ENCODE data around the gene TBC1D5. TPM values are rescaled to one million over a fixed set of nuclear protein-coding genes. Genes with fewer than 3 reads are reported as not detected.
"Not testable (repeated sequence)": the region's sequence is repeated elsewhere in the genome, so short reads cannot be mapped to it uniquely, and the experiment has no call there.

The TBC1D5 gene
- total RNA-seq, 1 donor from 2014 or later = 32.1 TPM

DNA sequence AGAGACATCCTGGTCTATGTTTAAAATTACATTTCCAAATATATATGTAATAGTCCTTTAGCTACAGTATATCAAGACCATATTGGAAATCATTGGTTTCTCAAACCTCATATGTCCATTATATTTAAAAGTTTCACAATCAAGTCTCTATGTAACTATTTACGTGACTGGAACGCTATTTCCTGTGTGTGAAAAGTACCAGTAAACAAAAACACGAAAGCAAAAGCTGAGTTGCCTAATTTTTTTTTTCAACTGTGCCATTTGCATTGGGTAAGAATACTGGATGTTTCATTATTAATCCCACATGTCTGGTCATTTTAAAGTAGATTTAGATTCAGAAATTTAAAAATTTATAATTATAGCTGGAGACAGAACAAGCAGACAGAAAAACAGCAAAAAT is 381.4 kb downstream of the TBC1D5 start:
- TF ChIP-seq, protein P1, sequence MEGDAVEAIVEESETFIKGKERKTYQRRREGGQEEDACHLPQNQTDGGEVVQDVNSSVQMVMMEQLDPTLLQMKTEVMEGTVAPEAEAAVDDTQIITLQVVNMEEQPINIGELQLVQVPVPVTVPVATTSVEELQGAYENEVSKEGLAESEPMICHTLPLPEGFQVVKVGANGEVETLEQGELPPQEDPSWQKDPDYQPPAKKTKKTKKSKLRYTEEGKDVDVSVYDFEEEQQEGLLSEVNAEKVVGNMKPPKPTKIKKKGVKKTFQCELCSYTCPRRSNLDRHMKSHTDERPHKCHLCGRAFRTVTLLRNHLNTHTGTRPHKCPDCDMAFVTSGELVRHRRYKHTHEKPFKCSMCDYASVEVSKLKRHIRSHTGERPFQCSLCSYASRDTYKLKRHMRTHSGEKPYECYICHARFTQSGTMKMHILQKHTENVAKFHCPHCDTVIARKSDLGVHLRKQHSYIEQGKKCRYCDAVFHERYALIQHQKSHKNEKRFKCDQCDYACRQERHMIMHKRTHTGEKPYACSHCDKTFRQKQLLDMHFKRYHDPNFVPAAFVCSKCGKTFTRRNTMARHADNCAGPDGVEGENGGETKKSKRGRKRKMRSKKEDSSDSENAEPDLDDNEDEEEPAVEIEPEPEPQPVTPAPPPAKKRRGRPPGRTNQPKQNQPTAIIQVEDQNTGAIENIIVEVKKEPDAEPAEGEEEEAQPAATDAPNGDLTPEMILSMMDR (conservative IDR thresholded peaks at IDR 0.05; ENCODE audit: low read depth, low read length) = no peak
- no peak overlapping the region for H3K4me3 ChIP-seq (ENCODE audit: low read depth, low read length)
- no peak for DNase-seq (ENCODE audit: low read depth)

DNA sequence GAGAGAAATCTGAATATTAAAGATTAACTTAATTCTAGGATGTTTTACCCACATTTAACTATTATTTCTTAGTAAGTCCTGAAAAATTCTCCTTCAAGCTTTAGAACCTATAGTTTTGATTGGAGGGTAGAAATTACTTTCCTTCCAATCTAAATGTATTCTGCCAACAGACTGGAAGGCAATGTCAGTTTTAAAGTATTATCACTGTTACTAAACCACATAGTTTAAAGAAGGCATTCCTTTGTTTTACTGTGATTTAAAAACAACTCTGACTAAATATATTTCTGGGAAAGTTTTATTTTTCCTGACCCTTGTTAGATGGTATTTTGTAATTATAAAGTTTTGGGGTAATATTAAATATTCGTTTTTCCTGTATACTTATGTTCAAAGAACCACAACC is 382.5 kb downstream of the TBC1D5 start:
- TF ChIP-seq, protein P1 (conservative IDR thresholded peaks at IDR 0.05; ENCODE audit: low read depth, low read length) = no peak
- no peak overlapping the region for H3K4me3 ChIP-seq (ENCODE audit: low read depth, low read length)
- no peak for DNase-seq (ENCODE audit: low read depth)

DNA sequence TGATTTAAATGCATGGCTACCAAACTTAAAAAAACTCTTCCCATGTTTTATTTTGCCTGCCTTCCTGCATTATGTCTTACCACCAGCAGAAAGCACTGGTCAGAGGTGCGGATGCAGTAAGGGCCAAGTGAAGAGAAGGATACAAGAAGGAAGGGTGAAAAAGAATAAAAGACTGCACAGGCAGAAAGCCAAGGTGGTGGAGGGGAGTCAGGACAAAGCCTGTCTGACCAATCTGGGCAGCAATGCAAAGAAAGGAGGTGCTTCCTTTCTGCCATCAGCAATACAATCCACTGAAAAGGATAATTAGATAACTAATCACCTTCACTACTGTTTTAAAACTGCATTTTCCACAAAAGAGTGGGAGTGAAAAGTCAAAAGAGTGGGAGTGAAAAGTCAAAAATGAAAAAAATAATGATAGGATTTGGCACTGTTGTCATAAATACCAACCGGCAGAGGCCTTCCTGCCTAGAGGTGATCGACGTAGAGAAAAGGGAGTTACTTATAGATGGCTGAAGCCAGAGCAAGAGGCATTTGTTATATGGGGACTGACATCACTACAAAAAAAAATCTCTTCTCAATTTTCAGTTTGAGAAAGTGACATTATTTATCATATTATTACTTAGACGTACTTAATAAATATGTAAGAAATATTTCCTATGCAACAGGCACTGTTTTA is 385.3 kb downstream of the TBC1D5 start:
- H3K4me3 ChIP-seq (ENCODE audit: low read depth, low read length) = no peak overlapping the region
- no peak for DNase-seq (ENCODE audit: low read depth)
- TF ChIP-seq, protein P1 (conservative IDR thresholded peaks at IDR 0.05; ENCODE audit: low read depth, low read length) = no peak

DNA sequence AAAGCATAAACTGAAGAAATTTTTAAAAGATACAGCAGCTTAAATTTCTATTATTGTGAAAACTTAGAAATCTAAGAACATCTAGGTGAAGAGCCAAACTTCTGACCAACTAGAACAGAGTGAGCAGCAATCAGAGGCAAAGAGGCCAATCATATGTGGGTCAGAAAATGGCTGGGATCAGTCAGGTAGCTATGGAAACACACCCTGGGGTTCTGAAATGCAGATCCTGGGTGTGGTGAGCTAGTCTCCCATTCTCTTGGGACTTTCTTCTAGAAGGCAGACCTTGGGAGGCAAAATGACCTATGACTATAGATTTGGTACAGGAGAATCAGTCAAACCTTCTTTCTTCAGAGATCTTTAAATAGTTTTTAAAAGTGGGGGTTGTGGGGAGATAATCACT is 385.8 kb downstream of the TBC1D5 start:
- DNase-seq (ENCODE audit: low read depth) = no peak
- no peak overlapping the region for H3K4me3 ChIP-seq (ENCODE audit: low read depth, low read length)
- TF ChIP-seq, protein P1 (conservative IDR thresholded peaks at IDR 0.05; ENCODE audit: low read depth, low read length) = no peak

DNA sequence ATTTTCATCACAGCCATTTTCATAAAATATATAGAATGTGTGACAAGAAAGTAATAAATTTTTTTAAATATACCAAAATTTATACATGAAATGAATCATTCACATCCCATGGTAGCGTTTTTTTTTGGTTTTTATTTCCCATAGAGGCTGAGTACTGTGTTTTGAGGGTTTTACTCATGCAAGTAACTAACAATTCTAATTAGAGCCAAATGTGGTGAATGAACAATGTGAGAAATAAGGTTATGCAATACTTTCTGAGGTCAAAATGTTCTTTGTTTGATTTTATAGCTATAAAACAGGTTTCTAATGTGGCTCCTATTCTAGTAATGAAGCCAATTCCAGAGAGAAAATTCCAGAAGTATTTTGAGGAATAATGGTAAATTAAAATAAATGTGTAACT is 386.8 kb downstream of the TBC1D5 start:
- peak; percentile 16 for DNase-seq (ENCODE audit: low read depth)
- TF ChIP-seq, protein P1 (conservative IDR thresholded peaks at IDR 0.05; ENCODE audit: low read depth, low read length) = no peak
- H3K4me3 ChIP-seq (ENCODE audit: low read depth, low read length) = no peak overlapping the region

DNA sequence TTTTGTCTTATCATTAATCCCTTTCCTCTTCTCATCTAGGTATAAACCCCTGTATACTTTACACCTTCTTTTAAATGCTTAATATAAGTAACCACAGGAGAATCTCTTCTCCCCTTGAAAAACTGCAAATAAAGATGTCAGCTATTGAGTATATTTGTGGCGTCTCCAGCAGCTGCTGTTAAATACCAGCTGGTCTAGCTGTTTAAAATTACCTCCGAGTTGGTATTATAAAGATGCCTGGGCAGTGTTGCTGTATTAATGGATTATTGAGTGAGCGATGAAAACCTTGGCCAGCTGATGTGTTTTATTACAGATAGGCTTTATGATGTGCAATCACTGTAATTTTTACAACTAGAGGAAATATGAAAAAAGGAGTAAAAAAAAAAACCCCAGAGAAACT is 388.1 kb downstream of the TBC1D5 start:
- H3K4me3 ChIP-seq (ENCODE audit: low read depth, low read length) = no peak overlapping the region
- TF ChIP-seq, protein P1 (conservative IDR thresholded peaks at IDR 0.05; ENCODE audit: low read depth, low read length) = no peak
- no peak for DNase-seq (ENCODE audit: low read depth)

DNA sequence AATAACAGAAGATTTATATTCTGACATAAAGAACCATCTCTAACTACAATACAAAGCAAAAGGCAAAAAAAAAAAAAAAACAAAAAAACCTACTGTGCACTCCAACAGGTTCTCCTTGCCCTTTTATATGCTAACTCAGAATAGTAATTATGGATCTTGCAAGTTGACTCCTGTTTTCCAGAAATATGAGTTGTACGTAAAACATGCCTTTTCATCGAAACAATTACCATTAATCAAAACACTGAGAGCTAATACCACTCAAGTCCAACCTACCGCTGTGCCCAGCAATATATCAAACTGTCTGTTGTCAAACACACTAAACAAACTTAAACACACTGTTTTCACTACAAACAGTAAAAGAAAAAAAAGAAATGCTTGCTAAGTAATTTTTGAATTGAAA is 389.8 kb downstream of the TBC1D5 start:
- DNase-seq (ENCODE audit: low read depth) = no peak
- TF ChIP-seq, protein P1 (conservative IDR thresholded peaks at IDR 0.05; ENCODE audit: low read depth, low read length) = no peak
- no peak overlapping the region for H3K4me3 ChIP-seq (ENCODE audit: low read depth, low read length)

DNA sequence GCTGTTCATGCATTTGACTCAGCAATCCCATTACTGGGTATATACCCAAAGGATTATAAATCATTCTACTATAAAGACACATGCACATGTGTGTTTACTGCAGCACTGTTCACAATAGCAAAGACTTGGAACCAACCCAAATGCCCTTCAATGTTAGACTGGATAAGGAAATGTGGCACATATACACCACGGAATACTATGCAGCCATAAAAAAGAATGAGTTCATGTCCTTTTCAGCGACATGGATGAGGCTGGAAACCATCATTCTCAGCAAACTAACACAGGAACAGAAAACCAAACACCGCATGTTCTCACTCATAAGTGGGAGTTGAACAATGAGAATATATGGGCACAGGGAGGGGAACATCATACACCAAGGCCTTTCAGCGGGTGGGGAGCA is 391.2 kb downstream of the TBC1D5 start:
- DNase-seq (ENCODE audit: low read depth); H3K4me3 ChIP-seq (ENCODE audit: low read depth, low read length): not testable (repeated sequence)

All from epithelial cell of proximal tubule (primary cell).